GM13977 (cell line): ENCODE results near the gene DNAH17.

Experiments used
- DNase-seq: peaks from one replicate; pipeline ENCODE4 v3.0.0; 2012; ENCODE audit warnings: low spot score
- CTCF ChIP-seq: IDR thresholded peaks from 2 replicates; pipeline ENCODE4 v1.5.1; 2012; ENCODE audit warnings: mild to moderate bottlenecking, control low read depth; ENCODE audit not compliant: insufficient read depth; ENCODE audit errors: extremely low read depth, missing control alignments
- in situ Hi-C: fragments of 300-500 bp; cut with MboI; formaldehyde crosslinking; loops from one replicate; pipeline ENCODE4 v1.12.0; 2022; ENCODE audit warnings: low sequenced_read_pairs, low pct_unique_long_range_greater_than_20kb, mixed read lengths, inconsistent platforms; ENCODE audit not compliant: unreplicated experiment

DNAH17 gene

GRCh38 chr17:78598013-78598471, 20.8 kb upstream of the DNAH17 start:
- TF ChIP-seq CTCF: no peak
- in situ Hi-C loops: no loop called here

DNA sequence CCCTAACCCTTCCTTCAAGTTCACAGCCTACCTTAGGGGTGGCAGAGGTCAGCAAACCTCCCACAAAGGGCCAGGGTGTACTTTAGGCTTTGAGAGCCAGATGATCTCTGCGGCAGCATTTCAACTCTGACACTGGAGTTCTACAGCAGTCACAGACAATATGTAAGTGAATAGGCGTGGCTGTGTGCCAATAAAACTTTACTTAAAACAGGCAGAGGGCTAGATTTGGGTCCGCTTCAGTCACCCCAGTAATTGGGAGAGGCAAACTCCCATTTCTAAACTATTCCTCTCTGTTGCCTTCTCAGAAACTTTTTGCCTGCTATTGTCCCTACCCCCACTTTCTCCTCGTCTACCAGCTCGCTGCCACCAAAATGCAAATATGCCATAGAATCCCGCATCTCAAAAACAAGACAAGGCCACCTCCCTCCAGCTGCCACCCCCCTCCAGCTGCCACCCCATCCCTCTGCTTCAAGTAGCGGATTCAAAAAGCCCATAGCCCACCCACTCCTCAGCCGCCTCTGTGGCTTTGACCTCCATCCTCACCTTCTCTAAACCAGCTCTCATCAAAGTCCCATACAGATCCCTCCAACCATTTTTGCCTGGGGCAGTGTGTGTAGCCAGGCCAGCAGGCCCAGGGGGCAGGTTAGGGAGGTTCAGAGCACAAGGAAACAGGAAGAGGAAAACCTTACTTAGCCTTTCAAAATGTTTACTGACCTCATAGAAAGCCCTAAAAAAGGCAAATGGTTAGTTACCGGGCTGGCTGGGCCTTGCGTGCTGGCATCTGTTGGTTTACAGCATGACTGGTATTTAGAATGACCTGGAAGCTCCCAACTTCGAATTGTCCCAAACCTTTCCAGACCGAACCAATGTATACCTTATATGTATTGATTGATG, 19.9 kb upstream of the DNAH17 start:
- in situ Hi-C loops: no loop called here
- no peak for TF ChIP-seq CTCF
- DNase-seq: no peak

More at GRCh38 chr17:78598013-78598471, 20.8 kb upstream of the DNAH17 start:
- no peak for DNase-seq

DNA sequence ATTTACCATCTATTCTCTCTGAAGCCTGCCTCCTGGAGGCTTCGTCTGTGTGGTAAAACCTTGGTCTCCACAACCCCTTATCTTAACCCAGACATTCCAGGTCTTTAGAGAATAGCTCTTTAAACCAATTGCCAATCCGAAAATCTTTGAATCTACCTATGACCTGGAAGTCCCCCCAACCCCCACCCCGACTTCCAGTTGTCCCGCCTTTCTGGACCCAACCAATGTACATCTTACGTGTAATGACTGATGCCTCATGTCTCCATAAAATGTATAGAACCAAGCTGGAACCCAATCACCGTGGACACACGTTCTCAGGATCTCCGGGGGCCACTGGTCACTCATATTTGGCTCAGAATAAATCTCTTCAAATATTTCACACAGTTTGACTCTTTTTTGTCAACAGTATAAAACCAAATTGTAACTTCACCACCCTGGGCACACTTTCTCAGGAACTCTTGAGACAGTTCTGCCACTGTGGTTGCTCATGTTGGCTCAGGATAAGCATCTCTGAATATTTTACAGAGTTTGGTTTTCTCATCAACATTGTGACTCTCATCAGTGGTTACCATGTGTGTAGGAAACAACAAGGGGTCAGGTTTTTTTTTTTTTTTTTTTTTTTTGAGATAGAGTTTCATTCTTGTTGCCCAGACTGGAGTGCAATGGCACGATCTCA, 18.1 kb upstream of the DNAH17 start:
- DNase-seq: no peak
- no peak for TF ChIP-seq CTCF
- in situ Hi-C loops: no loop called here

GRCh38 chr17:78592991-78593329, 15.8 kb upstream of the DNAH17 start:
- no peak for TF ChIP-seq CTCF
- in situ Hi-C loops: no loop called here
- DNase-seq: no peak

GRCh38 chr17:78591263-78591671, 14.1 kb upstream of the DNAH17 start:
- no peak for DNase-seq
- TF ChIP-seq CTCF: no peak
- in situ Hi-C loops: no loop called here

DNA sequence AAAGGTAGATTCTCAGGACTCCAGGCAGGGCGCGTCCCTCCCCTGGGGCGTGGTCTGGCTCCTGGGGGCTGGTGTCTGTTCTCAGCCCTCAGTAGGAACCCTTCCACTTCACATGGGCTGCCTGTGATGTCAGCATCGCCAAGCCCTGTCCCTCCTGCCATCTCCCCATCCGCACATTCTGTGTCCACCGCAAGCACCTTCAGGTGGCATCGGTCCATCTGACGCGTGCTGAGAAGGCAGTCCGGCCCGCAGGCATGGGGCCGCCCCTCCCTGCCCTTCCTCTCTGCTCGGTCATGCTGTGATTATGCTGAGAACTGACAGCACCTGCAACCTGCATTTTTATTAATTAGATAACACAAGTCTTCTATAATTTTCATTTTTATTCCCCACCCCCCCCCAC, 12.7 kb upstream of the DNAH17 start:
- TF ChIP-seq CTCF: no peak
- DNase-seq: no peak
- in situ Hi-C loops: no loop called here
